ENCODE measurements around the gene LYZL2.

Gene LYZL2

DNA sequence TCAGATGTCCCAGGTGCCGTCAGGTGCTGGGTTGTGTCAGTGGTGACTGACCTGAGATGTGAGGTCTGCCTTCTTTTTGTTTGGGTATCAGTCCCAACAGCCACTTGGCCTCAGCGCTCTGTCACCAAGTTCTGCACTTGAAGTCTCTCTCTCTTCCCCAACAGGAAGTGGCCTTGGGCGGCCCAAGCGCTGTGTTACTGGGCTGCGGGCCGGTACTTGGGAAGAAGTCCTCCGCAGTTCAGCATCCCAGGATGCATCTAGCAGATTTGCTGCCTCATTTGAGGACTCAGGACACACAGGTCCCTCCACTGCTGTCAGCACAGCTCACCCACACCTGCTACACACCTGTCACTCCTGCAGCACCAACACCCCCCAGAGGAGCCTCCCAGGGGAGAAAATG lies 40.1 kb downstream of the LYZL2 start:
- no peak for FAIRE-seq
- 0 out of 2 replicates have a peak, but pooled peaks have one; percentile 24 for TF ChIP-seq SPI1 (IDR thresholded peaks at IDR 0.05; ENCODE audit: low read depth, low read length)
- TF ChIP-seq POLR2A (IDR thresholded peaks at IDR 0.05; ENCODE audit: low read depth, low read length), result no peak

DNA sequence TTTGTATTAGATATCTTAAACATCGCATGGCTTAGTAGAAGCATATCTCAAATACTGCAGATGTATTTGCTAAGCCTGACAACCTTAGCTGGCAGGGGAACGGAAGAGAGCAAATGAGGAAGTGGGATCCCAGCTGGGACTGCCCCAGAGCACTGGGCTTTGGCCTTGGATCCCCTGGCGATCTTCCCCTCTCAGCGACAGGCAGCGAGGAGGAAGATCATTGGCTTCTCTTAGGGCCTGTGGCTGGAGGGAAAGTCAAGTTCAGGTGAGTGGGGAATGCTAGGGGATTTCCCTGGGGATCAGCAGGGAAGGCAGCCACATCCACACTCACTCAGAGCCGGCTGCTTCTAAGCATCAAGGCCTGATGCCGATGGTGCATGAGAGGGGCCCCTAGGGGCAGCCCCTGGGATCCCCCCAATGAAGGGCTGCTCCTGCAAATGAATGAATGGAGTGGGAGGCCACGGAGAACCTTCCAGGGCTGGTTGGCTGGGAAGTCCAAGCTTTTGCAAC lies 42.0 kb downstream of the LYZL2 start:
- DNase-seq (ENCODE audit: insufficient read length, low spot score) (no peak), FAIRE-seq (peak; percentile 94)
- TF ChIP-seq PAX5 (IDR thresholded peaks at IDR 0.05; ENCODE audit: insufficient read depth, low read length, severe bottlenecking) (no peak), SPI1 (IDR thresholded peaks at IDR 0.05; ENCODE audit: low read depth, low read length) (peak; percentile 100)

More for the DNA sequence above, 40.1 kb downstream of the LYZL2 start:
- no peak for DNase-seq (ENCODE audit: insufficient read length, low spot score)

DNA sequence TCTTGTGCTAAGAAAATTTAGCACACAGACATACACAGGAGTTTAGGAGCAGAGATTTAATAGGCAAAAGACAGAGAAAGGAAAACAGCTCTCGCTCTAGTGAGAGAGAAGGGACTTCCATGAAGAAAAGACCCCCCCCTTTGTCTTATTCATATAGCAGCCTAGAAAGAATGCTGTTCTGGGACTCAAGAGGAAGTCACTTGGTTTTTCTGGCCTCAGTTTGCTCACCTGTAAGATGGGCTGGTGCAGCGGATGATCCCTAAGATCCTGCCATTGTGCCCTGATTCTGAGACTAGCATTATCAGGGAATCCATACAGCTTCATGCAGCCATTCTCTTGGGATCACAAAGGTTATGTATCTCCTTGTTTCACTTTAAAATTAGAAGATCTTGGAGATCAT lies 42.7 kb downstream of the LYZL2 start:
- peak; percentile 28 for FAIRE-seq
- DNase-seq (ENCODE audit: insufficient read length, low spot score), result no peak
- TF ChIP-seq POLR2AphosphoS5 (IDR thresholded peaks at IDR 0.05; ENCODE audit: low read depth, low read length) (no peak), TAF1 (IDR thresholded peaks at IDR 0.05; ENCODE audit: low read depth, low read length) (no peak), SPI1 (IDR thresholded peaks at IDR 0.05; ENCODE audit: low read depth, low read length) (no peak), POLR2A (IDR thresholded peaks at IDR 0.05; ENCODE audit: low read depth, low read length) (no peak)

DNA sequence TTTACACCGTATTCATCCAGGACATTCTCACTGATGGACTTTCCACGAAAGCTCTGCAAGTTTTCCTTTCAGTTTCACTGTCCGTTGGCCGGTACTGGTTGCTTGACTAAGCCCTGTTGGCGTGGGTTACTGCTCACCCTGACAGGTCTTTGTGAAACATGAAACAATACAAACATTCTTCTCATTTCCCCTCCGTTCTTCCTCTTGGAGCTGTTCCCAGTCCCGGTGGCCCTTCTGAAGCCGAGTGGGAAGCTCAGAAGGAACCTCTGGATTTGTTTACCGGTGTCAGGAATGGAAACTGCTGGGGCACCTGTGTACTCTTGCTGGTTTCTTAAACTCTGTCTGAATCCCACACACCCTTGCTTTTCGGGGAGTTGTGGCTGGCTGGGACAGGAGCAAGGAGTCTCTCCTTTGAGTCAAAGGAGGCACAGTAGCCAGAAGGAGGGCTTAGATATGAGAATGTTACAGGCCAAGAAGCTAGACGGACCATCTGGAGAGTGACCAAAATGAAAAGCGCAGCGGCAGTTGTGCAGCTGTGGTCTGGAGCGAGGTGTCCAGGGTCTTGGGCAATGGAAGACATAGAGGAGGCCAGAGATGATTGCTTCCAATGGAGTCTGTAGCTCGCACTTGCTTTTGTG lies 45.7 kb downstream of the LYZL2 start:
- TF ChIP-seq SPI1 (IDR thresholded peaks at IDR 0.05; ENCODE audit: low read depth, low read length) (peak; percentile 65; the same call in 1 of the 2 replicates), TAF1 (IDR thresholded peaks at IDR 0.05; ENCODE audit: low read depth, low read length) (no peak)
- DNase-seq (ENCODE audit: insufficient read length, low spot score) (no peak), FAIRE-seq (peak; percentile 85)

DNA sequence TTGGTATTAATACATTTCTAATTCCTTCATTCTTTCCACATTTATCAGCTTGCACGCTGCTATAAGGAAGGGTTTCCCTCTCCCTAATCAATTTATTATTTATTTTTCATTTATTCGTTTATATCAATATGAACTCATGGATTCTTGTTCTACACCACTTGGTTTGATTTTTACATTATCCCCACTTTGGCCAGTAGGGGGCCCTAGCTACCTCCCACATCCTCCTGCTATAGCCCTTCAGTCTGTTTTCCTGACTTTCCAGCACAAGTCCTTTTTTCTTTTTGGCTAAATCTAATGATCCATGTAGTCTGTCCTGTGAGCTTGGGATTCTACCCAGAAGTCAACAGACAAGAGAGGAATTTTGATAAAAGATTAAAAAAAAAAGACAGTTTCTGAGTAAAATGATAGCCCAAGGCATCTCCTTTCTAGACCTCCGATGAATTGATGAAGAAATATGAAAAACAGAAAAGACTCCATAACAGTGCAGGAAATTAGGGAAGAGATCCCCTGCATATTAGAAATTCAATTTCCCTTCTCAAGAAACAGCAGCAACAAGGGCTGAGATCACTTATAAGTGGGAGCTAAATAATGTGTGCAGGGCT lies 47.7 kb downstream of the LYZL2 start:
- TF ChIP-seq TAF1 (IDR thresholded peaks at IDR 0.05; ENCODE audit: low read depth, low read length), result no peak
- TF ChIP-seq SPI1 (IDR thresholded peaks at IDR 0.05; ENCODE audit: low read depth, low read length), result no peak
- no peak for TF ChIP-seq POLR2A (IDR thresholded peaks at IDR 0.05; ENCODE audit: low read depth, low read length)
- no peak for TF ChIP-seq POU2F2 (IDR thresholded peaks at IDR 0.05; ENCODE audit: low read depth, low read length)
- no peak for TF ChIP-seq PAX5 (IDR thresholded peaks at IDR 0.05; ENCODE audit: insufficient read depth, low read length, severe bottlenecking)
- TF ChIP-seq POLR2AphosphoS5 (IDR thresholded peaks at IDR 0.05; ENCODE audit: low read depth, low read length), result no peak
- DNase-seq (ENCODE audit: insufficient read length, low spot score) (no peak), FAIRE-seq (no peak)

DNA sequence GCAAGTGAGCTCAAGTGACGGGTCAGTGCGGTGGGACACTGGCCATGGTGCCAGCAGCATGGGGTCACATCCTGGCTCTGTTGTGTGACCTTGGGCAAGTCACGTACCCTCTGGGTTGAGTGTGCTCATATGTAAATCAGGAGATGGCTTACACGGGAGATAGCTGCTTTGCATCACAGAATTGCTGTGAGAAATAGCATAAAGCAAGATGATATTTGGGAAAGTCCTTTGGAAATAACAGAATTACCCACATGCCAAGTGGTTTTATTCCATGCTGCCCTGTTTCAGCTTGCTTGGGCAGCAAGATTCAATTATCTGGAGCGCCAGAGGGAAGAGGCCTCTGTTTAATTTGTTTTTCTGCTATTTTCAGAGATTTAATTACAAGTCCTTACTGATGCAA lies 48.9 kb downstream of the LYZL2 start:
- TF ChIP-seq POU2F2 (IDR thresholded peaks at IDR 0.05; ENCODE audit: low read depth, low read length) (no peak), SPI1 (IDR thresholded peaks at IDR 0.05; ENCODE audit: low read depth, low read length) (no peak), POLR2AphosphoS5 (IDR thresholded peaks at IDR 0.05; ENCODE audit: low read depth, low read length) (no peak), TAF1 (IDR thresholded peaks at IDR 0.05; ENCODE audit: low read depth, low read length) (no peak), POLR2A (IDR thresholded peaks at IDR 0.05; ENCODE audit: low read depth, low read length) (no peak), PAX5 (IDR thresholded peaks at IDR 0.05; ENCODE audit: insufficient read depth, low read length, severe bottlenecking) (no peak)
- no peak for DNase-seq (ENCODE audit: insufficient read length, low spot score)
- FAIRE-seq, result no peak

DNA sequence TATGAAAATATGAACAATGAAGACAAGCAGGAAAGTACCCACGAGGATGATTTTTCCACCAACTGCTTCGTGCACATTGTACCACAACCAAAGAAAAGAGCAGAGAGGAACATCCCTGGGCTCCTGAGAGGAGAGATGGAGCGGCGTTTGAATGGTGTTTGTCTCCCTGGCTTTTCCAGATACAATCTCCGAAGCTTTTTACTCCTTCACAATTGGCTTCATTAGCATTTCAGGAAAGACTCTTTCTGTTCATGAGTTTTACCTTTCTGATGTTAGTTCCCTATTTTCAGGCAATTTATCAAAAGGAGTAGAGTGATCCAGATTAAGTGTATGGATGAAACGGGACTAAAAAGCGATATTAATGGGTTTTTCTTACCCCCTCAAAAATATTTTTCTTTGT lies 49.3 kb downstream of the LYZL2 start:
- no peak for DNase-seq (ENCODE audit: insufficient read length, low spot score)
- TF ChIP-seq POLR2A (IDR thresholded peaks at IDR 0.05; ENCODE audit: low read depth, low read length), result no peak
- TF ChIP-seq SPI1 (IDR thresholded peaks at IDR 0.05; ENCODE audit: low read depth, low read length), result no peak
- no peak for TF ChIP-seq POU2F2 (IDR thresholded peaks at IDR 0.05; ENCODE audit: low read depth, low read length)
- no peak for TF ChIP-seq POLR2AphosphoS5 (IDR thresholded peaks at IDR 0.05; ENCODE audit: low read depth, low read length)
- no peak for TF ChIP-seq PAX5 (IDR thresholded peaks at IDR 0.05; ENCODE audit: insufficient read depth, low read length, severe bottlenecking)
- TF ChIP-seq TAF1 (IDR thresholded peaks at IDR 0.05; ENCODE audit: low read depth, low read length), result no peak
- FAIRE-seq, result no peak

DNA sequence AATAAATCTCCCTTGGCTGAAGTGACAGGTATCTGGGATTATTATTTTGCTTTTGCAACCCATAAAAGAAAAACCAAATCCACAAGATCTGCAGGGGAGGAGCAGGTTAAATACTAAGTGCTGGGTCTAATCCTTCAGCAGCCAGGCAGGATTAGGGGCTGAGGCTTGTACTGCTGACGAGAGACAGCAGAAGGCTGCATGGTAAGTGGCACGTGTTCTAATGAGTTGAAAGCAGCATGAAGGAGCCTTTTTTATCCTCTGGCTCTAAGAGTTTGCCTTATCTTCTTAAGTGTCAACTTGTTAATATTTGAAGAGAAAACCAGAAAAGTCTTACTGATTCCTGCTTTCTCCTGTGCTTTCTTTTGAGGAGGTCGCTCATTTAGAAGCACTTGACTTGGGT lies 50.0 kb downstream of the LYZL2 start:
- FAIRE-seq (no peak), DNase-seq (ENCODE audit: insufficient read length, low spot score) (no peak)
- TF ChIP-seq TAF1 (IDR thresholded peaks at IDR 0.05; ENCODE audit: low read depth, low read length) (no peak), SPI1 (IDR thresholded peaks at IDR 0.05; ENCODE audit: low read depth, low read length) (no peak), PAX5 (IDR thresholded peaks at IDR 0.05; ENCODE audit: insufficient read depth, low read length, severe bottlenecking) (no peak), POLR2A (IDR thresholded peaks at IDR 0.05; ENCODE audit: low read depth, low read length) (no peak), POLR2AphosphoS5 (IDR thresholded peaks at IDR 0.05; ENCODE audit: low read depth, low read length) (no peak)

DNA sequence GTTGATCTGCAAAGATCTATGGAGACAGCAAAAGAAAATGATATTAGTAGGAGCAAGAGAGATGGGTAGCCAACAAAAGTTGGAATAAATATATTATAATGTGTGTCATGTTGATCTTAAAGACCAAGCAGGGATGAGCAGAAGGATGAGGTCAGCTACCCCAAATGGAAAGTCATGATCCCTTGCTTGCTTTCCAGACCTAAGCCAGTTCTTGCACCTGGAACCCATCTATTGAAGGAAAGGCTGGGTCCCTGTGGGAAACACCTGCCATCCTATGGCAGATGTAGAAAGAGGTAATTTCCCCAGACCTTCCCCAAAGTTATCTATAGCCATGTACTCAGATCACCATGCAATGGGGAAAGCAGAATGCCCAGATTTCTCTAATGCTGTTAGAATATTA lies 52.5 kb downstream of the LYZL2 start:
- FAIRE-seq, result no peak
- DNase-seq (ENCODE audit: insufficient read length, low spot score), result no peak
- TF ChIP-seq POLR2A (IDR thresholded peaks at IDR 0.05; ENCODE audit: low read depth, low read length), result no peak

DNA sequence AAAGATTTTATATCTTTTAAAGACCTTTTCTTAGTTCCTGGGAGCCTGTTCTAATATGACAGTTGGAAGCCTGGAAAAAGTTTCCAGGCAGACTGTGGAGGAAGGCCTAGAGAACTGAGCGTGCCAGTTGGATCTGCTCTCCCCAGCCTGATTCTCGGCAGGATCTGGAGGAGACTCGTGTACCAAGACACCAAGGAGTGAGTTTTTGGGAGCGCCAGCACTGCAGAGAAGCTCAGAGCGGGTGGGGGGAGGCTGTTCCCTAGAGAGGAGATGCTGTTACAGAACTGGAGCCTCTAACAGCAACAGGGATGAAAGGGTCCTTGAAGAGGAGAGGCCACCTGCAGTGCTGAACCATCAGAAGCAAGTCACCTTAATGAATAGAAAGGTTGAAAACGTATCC lies 52.9 kb downstream of the LYZL2 start:
- FAIRE-seq (no peak), DNase-seq (ENCODE audit: insufficient read length, low spot score) (no peak)
- no peak for TF ChIP-seq PAX5 (IDR thresholded peaks at IDR 0.05; ENCODE audit: insufficient read depth, low read length, severe bottlenecking)
- no peak for TF ChIP-seq SPI1 (IDR thresholded peaks at IDR 0.05; ENCODE audit: low read depth, low read length)
- no peak for TF ChIP-seq POLR2A (IDR thresholded peaks at IDR 0.05; ENCODE audit: low read depth, low read length)
- no peak for TF ChIP-seq POLR2AphosphoS5 (IDR thresholded peaks at IDR 0.05; ENCODE audit: low read depth, low read length)
- TF ChIP-seq POU2F2 (IDR thresholded peaks at IDR 0.05; ENCODE audit: low read depth, low read length), result no peak
- no peak for TF ChIP-seq TAF1 (IDR thresholded peaks at IDR 0.05; ENCODE audit: low read depth, low read length)

DNA sequence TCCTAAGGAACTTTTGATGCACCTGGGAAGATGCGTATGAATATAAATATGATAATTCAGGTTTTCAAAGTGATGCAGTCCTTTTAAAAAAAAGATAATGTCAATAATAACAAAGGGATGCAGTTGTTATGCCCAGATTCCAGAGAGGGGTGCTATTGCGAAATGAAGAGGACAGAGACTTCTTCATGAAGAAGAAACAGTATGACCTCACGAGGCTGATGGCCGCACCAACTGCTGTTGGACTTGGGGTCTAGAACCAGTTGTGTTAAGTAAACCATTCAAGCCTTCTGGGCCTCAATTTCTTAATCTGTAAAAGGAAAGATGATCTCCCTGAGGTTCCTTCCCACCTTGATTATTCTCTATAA lies 55.1 kb downstream of the LYZL2 start:
- TF ChIP-seq POU2F2 (IDR thresholded peaks at IDR 0.05; ENCODE audit: low read depth, low read length), result no peak
- no peak for TF ChIP-seq PAX5 (IDR thresholded peaks at IDR 0.05; ENCODE audit: insufficient read depth, low read length, severe bottlenecking)
- no peak for TF ChIP-seq POLR2A (IDR thresholded peaks at IDR 0.05; ENCODE audit: low read depth, low read length)
- DNase-seq (ENCODE audit: insufficient read length, low spot score), result no peak
- no peak for FAIRE-seq

Data from GM12891 (cell line).